ACC112 (cell line): Measurements from ENCODE around the gene KIF11.

Experiments used
- H2AFZ ChIP-seq: fragments of 200-600 bp; sonication (generic); one replicate; pipeline ENCODE4 v1.6.0; 2017; ENCODE audit warnings: antibody characterized with exemption, low read length; ENCODE audit not compliant: unreplicated experiment
- H3K27ac ChIP-seq: fragments of 200-600 bp; sonication (generic); 2 replicates; pipeline ENCODE4 v1.5.1; 2014; ENCODE audit warnings: low read depth, mild to moderate bottlenecking, antibody characterized with exemption, low read length, moderate library complexity
- H3K27me3 ChIP-seq: fragments of 200-600 bp; sonication (generic); 2 replicates; pipeline ENCODE4 v1.6.1; 2014; ENCODE audit warnings: mild to moderate bottlenecking, antibody characterized with exemption, low read length, moderate library complexity, mixed read lengths; ENCODE audit not compliant: insufficient read depth
- H3K36me3 ChIP-seq: fragments of 200-600 bp; sonication (generic); 2 replicates; pipeline ENCODE4 v1.6.1; 2016; ENCODE audit warnings: mild to moderate bottlenecking, antibody characterized with exemption, low read length, moderate library complexity, mixed read lengths; ENCODE audit not compliant: insufficient read depth
- H3K4me1 ChIP-seq: fragments of 200-600 bp; sonication (generic); one replicate; pipeline ENCODE4 v1.6.1; 2016; ENCODE audit warnings: low read length, mixed read lengths; ENCODE audit not compliant: insufficient read depth, unreplicated experiment, control insufficient read depth
- H3K4me3 ChIP-seq: fragments of 200-600 bp; sonication (generic); 2 replicates; pipeline ENCODE4 v1.5.1; 2014; ENCODE audit warnings: mild to moderate bottlenecking, low read depth, low read length
- H3K79me2 ChIP-seq: fragments of 200-600 bp; sonication (generic); one replicate; pipeline ENCODE4 v1.6.0; 2016; ENCODE audit warnings: low read length; ENCODE audit not compliant: control insufficient read depth, unreplicated experiment, insufficient read depth

KIF11 gene

DNA sequence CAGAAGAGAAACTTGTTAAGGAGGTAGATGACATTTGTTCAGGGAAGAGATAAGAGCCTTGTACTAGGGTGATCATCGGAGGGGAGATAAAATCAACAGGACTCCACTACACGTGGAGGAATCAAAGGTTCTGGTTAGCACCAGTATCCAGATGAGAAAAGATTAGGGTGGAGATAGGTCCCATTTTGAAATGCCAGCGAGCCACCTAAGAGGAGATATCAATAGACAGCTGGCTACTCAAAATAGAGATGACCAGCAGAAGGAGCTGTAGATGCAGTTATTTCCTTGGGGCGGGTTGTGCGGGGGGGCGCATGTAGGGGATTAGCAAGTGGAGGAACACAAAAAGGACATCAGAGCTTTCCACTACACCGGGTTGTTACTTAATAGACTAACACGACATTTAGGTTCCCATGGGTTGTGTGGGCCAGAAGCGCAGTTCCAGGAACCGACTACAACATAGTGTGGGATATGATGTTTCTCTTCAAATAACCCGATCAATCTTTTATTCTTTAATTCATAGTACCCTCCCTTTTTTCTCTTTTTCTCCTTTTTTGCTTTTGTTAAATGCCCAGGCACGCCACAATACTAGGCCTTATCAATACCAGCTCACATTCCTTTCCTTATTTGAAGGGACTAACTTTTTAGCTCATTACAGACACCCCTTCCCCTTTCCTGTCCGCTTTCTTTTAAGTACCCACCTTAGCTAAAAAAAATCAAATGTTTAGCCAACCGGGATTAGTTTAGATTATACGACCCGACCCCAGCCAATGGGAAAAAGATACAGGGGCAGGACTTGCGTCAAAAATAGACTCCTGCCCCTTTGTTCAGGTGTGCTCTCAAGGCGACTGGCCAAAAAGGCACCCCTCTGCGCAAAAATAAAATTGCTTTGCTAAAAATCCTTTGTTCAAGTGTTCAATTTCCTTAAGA, 2.0 kb upstream of the KIF11 start:
- peaks cover 5% of the 10 kb centered on the region for H3K4me1 ChIP-seq
- H3K4me3 ChIP-seq: peak overlapping the region; percentile 70
- H3K36me3 ChIP-seq: no peaks in the 10 kb centered on the region
- no peaks in the 10 kb centered on the region for H3K27me3 ChIP-seq
- H2AFZ ChIP-seq: peak overlapping the region; percentile 93
- peak overlapping the region; percentile 66 for H3K27ac ChIP-seq
- H3K79me2 ChIP-seq: peaks cover 28% of the 10 kb centered on the region

DNA sequence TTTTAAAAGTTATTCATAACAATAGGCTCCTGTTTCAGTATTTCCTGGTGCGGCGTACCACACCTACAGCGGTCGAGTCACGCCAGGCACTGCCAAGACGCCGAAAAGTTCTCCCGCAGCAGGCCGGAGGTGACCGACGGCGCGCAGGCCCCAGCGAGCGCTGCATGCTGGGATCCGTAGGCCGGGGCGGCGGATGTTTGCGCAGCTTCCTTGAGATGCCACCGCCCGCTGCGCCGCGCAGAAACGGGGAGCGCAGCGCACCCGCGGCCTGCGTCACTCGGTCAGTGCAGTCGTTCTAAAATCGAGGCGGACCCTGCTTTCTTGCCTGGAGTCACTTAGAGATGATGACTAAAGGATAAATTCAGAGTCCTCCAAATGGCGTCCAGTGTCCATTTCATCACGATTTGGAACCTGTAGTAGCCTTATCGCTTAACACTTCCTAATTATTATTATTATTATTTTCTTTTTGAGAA, 1.3 kb upstream of the KIF11 start:
- peak overlapping the region; percentile 66 for H3K27ac ChIP-seq
- H3K4me1 ChIP-seq: peaks cover 5% of the 10 kb centered on the region
- H3K79me2 ChIP-seq: peaks cover 35% of the 10 kb centered on the region
- peak overlapping the region; percentile 93 for H2AFZ ChIP-seq
- H3K27me3 ChIP-seq: no peaks in the 10 kb centered on the region
- H3K36me3 ChIP-seq: no peaks in the 10 kb centered on the region
- H3K4me3 ChIP-seq: peak overlapping the region; percentile 70

DNA sequence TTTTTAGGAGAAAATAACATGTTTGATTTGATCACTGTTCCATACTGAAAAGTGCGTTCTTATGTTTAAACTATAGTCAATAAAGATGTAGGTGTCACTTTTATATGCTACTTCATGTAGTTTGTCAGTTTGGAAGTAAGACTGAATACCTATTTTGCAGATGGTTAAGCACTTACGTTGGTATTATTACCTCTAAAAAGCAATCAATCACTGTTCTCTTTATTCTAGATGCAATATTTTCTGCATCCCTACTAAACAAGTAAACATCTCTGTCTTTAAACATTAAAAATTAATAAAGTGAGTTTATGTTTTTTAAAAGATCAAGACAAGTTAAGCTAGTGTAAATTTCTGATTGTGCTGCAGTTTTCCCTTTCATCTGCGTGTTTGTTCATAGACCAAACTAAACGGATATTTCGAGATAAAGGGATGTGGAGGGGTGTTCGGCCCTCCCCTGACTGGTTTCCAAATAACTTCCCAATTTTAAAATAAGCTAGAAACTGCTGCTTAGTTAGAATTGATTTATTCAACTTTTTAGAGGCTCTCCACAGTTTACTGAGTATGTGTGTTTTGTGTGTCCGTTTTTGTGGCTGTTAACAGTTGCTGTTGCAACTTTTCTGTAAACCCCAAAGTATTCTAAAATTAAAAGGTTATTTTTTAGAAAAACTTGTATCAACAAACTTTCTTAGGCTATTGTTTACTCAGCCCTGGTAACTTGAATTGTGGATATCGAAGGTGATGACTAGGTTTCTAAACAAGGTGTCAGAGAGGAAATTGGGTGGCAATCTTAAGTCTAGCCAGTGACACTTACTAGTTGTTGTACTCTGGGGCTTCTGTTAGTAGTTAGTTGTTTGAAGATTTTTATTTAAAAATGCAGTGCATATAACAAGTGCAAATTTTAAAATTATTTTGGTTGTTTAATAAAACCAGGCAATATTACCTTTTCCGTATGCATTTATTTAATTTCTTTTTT, 974 bp downstream of the KIF11 start:
- H3K36me3 ChIP-seq: 0 out of 2 replicates have a peak, but pooled peaks cover 4% of the 10 kb centered on the region
- peak overlapping the region; percentile 58 for H2AFZ ChIP-seq
- H3K79me2 ChIP-seq: peaks cover 58% of the 10 kb centered on the region
- H3K27me3 ChIP-seq: no peaks in the 10 kb centered on the region
- peaks cover 9% of the 10 kb centered on the region for H3K4me1 ChIP-seq
- peak overlapping the region; percentile 85 for H3K4me3 ChIP-seq
- H3K27ac ChIP-seq: peak overlapping the region; percentile 68

DNA sequence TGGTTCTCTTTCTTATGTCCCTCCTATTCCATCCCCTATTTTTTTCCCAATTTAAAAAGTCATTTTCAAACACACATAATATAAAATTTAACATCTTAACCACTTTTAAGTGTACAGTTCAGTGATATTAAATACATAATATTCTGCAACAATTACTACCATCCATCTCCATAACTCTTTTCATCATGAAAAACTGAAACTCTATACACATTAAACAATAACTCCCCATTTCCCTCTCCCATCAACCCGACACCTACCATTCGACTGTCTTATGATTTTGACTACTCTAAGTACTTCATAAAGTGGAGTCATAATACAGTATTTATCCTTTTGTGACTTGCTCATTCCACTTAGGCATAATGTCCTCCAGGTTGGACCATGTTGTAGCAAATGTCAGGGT, 2.6 kb downstream of the KIF11 start:
- Histone ChIP-seq H2AFZ (no peak overlapping the region), H3K4me1 (peaks cover 9% of the 10 kb centered on the region), H3K27ac (no peak overlapping the region), H3K27me3 (no peaks in the 10 kb centered on the region), H3K79me2 (peaks cover 71% of the 10 kb centered on the region), H3K4me3 (peak overlapping the region; percentile 85; the same call in 1 of the 2 replicates), H3K36me3 (0 out of 2 replicates have a peak, but pooled peaks cover 4% of the 10 kb centered on the region)

DNA sequence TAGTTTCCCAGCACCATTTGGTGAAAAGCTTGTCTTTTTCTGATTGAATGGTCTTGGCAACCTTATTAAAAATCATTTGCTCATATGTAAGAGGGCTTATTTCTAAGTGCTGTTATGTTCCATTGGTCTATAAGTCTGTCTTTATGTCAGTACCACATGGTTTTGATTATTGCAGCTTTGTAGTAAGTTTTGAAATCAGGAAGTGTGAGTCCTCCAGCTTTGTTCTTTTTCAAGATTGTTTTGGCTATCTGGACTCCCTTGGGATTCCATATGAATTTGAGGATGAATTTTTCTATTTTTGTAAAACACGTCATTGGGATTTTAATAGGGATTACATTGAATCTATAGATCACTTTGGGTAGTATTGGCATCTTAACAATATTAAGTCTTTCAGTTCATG, 5.4 kb downstream of the KIF11 start:
- 0 out of 2 replicates have a peak, but pooled peaks cover 4% of the 10 kb centered on the region for H3K36me3 ChIP-seq
- peaks cover 96% of the 10 kb centered on the region for H3K79me2 ChIP-seq
- peaks cover 17% of the 10 kb centered on the region for H3K4me1 ChIP-seq
- no peak overlapping the region for H3K27ac ChIP-seq
- H3K4me3 ChIP-seq: no peak overlapping the region
- H3K27me3 ChIP-seq: no peaks in the 10 kb centered on the region
- no peak overlapping the region for H2AFZ ChIP-seq

DNA sequence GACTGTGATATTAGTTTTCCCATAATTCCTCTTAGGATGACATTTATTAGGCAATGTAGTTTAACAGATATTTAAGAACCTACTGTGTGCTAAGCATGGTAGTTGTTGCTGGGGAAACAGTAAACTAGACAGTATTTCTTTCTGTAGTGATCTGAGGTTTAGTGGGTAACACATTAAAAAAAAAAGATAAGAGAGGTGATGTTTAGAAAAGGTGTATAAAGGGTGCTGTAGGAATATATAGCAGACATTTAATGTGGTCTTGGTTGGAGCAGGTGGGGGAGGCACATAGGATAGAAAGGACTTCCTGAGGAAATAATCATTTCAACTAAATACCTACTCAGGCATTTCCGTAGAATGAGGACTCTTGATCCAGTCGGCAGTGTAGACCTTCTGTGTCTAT, 11.9 kb downstream of the KIF11 start:
- H3K36me3 ChIP-seq: peaks cover 11% of the 10 kb centered on the region
- H3K4me1 ChIP-seq: peaks cover 29% of the 10 kb centered on the region
- no peak overlapping the region for H3K27ac ChIP-seq
- no peaks in the 10 kb centered on the region for H3K27me3 ChIP-seq
- H3K4me3 ChIP-seq: no peak overlapping the region
- H3K79me2 ChIP-seq: peaks cover 79% of the 10 kb centered on the region
- H2AFZ ChIP-seq: peak overlapping the region; percentile 16

DNA sequence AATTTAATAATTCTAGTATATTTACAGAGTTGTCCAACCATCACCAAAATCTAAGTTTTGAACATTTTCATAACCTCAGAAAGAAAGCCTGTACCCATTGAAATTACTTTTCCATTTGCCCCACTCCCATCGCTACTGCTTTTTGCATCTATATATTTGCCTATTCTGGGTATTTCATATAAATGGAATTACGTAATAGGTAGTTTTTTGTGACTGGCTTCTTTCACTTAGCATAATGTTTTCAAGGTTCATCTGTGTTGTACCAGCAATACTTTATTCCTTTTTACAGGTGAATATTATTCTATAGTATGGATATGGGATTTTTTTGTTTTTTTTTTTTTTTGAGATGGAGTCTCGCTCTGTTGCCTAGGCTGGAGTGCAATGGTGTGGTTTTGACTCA, 22.6 kb downstream of the KIF11 start:
- H3K36me3 ChIP-seq: peaks cover 17% of the 10 kb centered on the region
- no peak overlapping the region for H2AFZ ChIP-seq
- H3K27me3 ChIP-seq: no peaks in the 10 kb centered on the region
- no peaks in the 10 kb centered on the region for H3K4me1 ChIP-seq
- no peak overlapping the region for H3K27ac ChIP-seq
- H3K79me2 ChIP-seq: peaks cover 6% of the 10 kb centered on the region
- no peak overlapping the region for H3K4me3 ChIP-seq

DNA sequence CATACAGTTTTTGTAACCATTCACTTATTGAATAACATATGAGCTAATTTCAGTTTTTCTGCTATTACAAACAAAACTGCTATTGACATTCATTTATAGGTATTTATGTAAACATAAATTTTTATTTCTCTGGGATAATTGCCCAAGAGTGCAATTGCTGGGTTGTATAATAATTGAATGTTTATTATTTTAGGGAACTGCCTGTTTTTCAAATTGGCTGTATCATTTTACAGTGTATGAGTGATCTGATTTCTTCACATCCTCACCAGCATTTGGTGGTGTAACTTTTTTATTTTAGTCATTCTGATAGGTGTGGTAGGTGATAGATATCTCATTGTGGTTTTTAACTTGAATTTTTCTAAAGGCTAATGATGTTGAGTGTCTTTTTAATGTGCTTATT, 26.4 kb downstream of the KIF11 start:
- H3K4me1 ChIP-seq: no peaks in the 10 kb centered on the region
- peaks cover 4% of the 10 kb centered on the region for H3K79me2 ChIP-seq
- H2AFZ ChIP-seq: no peak overlapping the region
- H3K36me3 ChIP-seq: peaks cover 20% of the 10 kb centered on the region
- no peak overlapping the region for H3K4me3 ChIP-seq
- no peak overlapping the region for H3K27ac ChIP-seq
- no peaks in the 10 kb centered on the region for H3K27me3 ChIP-seq

DNA sequence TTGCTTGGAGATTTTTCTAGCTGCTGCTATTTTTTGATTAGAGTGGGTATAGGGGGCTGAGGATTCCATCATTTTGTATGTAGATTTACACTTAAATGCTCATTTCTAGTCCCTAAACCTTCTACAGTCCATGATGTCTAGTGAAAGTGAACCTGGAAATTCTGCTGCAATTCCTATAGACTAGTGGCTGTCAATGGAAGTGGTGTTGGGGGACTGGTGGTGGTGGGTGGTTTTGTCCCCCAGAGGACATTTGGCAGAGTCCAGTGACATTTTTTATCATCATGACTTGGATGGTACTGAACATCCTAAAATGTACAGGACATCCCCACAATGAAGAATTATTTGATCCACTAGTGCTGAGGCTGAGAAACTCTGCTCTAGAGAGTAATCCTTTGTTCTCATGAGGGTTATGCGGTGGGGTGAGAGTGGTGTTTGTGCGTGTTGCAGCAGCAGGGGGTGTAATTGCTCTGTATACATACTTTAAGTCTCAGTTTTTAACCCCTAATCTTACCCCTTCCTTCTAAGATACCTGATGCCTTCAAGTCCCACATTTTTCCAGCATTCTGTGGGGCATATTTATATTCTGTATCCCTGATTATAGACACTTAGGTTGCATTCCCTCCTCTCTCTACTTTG, 35.0 kb downstream of the KIF11 start:
- H2AFZ ChIP-seq: no peak overlapping the region
- no peaks in the 10 kb centered on the region for H3K27me3 ChIP-seq
- H3K27ac ChIP-seq: no peak overlapping the region
- peaks cover 13% of the 10 kb centered on the region; the same call in 1 of the 2 replicates for H3K36me3 ChIP-seq
- no peaks in the 10 kb centered on the region for H3K4me1 ChIP-seq
- H3K4me3 ChIP-seq: no peak overlapping the region
- no peaks in the 10 kb centered on the region for H3K79me2 ChIP-seq

DNA sequence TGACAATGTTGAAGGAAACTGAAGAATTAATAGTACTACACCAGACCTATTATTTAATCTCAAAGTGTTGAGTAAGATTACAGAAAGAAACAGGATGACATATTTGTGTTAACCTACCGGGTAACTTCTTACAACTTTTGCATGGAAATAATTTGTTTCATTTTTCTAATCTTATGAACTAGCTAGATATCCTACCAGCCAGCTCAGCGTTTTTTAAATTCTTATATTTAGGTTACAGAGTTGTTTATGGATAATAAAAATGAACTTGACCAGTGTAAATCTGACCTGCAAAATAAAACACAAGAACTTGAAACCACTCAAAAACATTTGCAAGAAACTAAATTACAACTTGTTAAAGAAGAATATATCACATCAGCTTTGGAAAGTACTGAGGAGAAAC, 37.0 kb downstream of the KIF11 start:
- Histone ChIP-seq H3K27me3 (no peaks in the 10 kb centered on the region), H3K4me1 (no peaks in the 10 kb centered on the region), H3K79me2 (no peaks in the 10 kb centered on the region), H3K4me3 (no peak overlapping the region), H3K36me3 (peaks cover 13% of the 10 kb centered on the region; the same call in 1 of the 2 replicates), H2AFZ (no peak overlapping the region), H3K27ac (no peak overlapping the region)
